DND-41 (cell line): Measurements from ENCODE around the gene ENTPD2.

ENCODE experiments used
- ATAC-seq: fragments of 200-7000 bp; cut with Tn5 transposase; 3 replicates; pipeline ENCODE4 v1.9.1; 2021; ENCODE audit warnings: low read depth; ENCODE audit not compliant: insufficient read depth
- DNase-seq: peaks from one replicate; pipeline ENCODE4 v3.0.0-alpha.2; 2020
- H2AFZ ChIP-seq: 2 replicates; pipeline ENCODE4 v1.6.0; 2012; ENCODE audit warnings: low read depth, low read length
- H3K27ac ChIP-seq: 2 replicates; pipeline ENCODE4 v1.5.1; 2012; ENCODE audit warnings: low read length, inconsistent platforms
- H3K27me3 ChIP-seq: fragments of 200-600 bp; sonication (generic); 2 replicates; pipeline ENCODE4 v1.6.0; 2012; ENCODE audit warnings: low read length, mild to moderate bottlenecking, inconsistent platforms; ENCODE audit not compliant: insufficient read depth, poor library complexity
- H3K36me3 ChIP-seq: 2 replicates; pipeline ENCODE4 v1.5.1; 2012; ENCODE audit warnings: low read length, inconsistent platforms; ENCODE audit not compliant: insufficient read depth
- H3K4me1 ChIP-seq: 2 replicates; pipeline ENCODE4 v1.5.1; 2012; ENCODE audit warnings: mild to moderate bottlenecking, low read length; ENCODE audit not compliant: insufficient read depth
- H3K4me2 ChIP-seq: 2 replicates; pipeline ENCODE4 v1.6.0; 2012; ENCODE audit warnings: mild to moderate bottlenecking, moderate library complexity, low read length, inconsistent platforms; ENCODE audit not compliant: insufficient read depth
- H3K4me3 ChIP-seq, 2 experiments: fragments of 200-600 bp in 1 of 2; shearing (Covaris generic) in 1 of 2; 2 replicates each; pipeline ENCODE4 v1.5.1; 2012 to 2016; ENCODE audit warnings: inconsistent platforms in 2 of 2, low read length in 2 of 2, mild to moderate bottlenecking in 2 of 2, low read depth in 1 of 2, moderate library complexity in 1 of 2
- H3K79me2 ChIP-seq: 2 replicates; pipeline ENCODE4 v1.6.0; 2012; ENCODE audit warnings: low read length, inconsistent platforms; ENCODE audit not compliant: insufficient read depth
- H3K9ac ChIP-seq: 2 replicates; pipeline ENCODE4 v1.6.0; 2012; ENCODE audit warnings: low read depth, mild to moderate bottlenecking, inconsistent platforms, low read length, moderate library complexity
- H3K9me3 ChIP-seq: 2 replicates; pipeline ENCODE4 v1.5.1; 2012; ENCODE audit warnings: low read length, moderate library complexity, mild to moderate bottlenecking, inconsistent platforms; ENCODE audit not compliant: insufficient read depth, severe bottlenecking
- H4K20me1 ChIP-seq: 2 replicates; pipeline ENCODE4 v1.6.0; 2012; ENCODE audit warnings: low read length; ENCODE audit not compliant: insufficient read depth
- EZH2 ChIP-seq: IDR thresholded peaks from 3 replicates; pipeline ENCODE4 v1.6.1; 2012; ENCODE audit warnings: borderline replicate concordance, low read depth, mild to moderate bottlenecking, moderate library complexity, low read length, inconsistent platforms; ENCODE audit not compliant: severe bottlenecking
- TF ChIP-seq, protein P1 (sequence below): IDR thresholded peaks from 2 replicates; pipeline ENCODE4 v1.5.1; 2012; ENCODE audit warnings: borderline replicate concordance, low read length, moderate library complexity, mild to moderate bottlenecking; ENCODE audit not compliant: poor library complexity, severe bottlenecking; ENCODE audit errors: extremely low read depth

The ENTPD2 gene

DNA sequence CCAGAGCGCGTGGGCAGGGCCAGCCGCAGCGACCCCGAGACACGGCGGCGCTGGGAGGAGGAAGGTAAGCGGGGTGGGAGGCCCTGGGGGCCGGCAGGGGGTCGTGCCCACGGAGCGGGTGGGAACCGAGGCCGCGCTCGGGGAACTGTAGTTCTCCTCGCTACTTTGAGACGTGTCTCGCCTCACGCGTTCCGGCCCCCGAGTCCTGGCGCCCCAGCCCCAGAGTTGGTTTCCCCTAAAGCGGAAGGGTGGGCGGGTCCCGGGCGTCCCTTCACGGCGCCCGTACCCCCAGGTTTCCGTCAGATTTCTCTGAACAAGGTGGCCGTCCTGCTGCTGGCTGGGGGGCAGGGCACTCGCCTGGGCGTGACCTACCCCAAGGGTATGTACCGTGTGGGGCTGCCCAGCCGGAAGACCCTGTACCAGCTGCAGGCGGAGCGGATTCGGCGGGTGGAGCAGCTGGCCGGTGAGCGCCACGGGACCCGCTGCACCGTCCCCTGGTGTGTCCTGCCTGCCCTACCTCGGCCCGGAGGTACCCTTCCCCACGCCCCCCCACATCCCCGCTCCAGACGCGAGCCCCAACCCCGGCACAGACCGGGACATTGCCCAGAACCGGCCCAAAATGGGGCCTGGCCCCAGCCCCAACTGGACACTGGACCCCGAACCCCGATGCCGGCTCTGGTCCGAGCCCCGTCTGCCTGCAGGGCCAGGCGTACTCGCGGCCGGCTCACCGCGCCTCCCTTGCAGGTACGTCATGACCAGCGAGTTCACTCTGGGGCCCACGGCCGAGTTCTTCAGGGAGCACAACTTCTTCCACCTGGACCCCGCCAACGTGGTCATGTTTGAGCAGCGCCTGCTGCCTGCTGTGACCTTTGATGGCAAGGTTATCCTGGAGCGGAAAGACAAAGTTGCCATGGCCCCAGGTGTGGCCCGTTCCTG lies 24.2 kb upstream of the ENTPD2 start:
- no peak overlapping the region for H2AFZ ChIP-seq
- H3K9me3 ChIP-seq = no peaks in the 10 kb centered on the region
- ATAC-seq (no peak), DNase-seq (no peak)
- H4K20me1 ChIP-seq = no peaks in the 10 kb centered on the region
- no peaks in the 10 kb centered on the region for H3K27me3 ChIP-seq
- H3K79me2 ChIP-seq = no peaks in the 10 kb centered on the region
- H3K4me1 ChIP-seq = no peaks in the 10 kb centered on the region
- no peak overlapping the region for H3K4me3 ChIP-seq
- H3K36me3 ChIP-seq = no peaks in the 10 kb centered on the region
- H3K9ac ChIP-seq = no peak overlapping the region
- H3K4me2 ChIP-seq = no peak overlapping the region
- H3K27ac ChIP-seq = no peak overlapping the region
- TF ChIP-seq, protein P1, sequence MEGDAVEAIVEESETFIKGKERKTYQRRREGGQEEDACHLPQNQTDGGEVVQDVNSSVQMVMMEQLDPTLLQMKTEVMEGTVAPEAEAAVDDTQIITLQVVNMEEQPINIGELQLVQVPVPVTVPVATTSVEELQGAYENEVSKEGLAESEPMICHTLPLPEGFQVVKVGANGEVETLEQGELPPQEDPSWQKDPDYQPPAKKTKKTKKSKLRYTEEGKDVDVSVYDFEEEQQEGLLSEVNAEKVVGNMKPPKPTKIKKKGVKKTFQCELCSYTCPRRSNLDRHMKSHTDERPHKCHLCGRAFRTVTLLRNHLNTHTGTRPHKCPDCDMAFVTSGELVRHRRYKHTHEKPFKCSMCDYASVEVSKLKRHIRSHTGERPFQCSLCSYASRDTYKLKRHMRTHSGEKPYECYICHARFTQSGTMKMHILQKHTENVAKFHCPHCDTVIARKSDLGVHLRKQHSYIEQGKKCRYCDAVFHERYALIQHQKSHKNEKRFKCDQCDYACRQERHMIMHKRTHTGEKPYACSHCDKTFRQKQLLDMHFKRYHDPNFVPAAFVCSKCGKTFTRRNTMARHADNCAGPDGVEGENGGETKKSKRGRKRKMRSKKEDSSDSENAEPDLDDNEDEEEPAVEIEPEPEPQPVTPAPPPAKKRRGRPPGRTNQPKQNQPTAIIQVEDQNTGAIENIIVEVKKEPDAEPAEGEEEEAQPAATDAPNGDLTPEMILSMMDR = no peak
- no peak for TF ChIP-seq EZH2

DNA sequence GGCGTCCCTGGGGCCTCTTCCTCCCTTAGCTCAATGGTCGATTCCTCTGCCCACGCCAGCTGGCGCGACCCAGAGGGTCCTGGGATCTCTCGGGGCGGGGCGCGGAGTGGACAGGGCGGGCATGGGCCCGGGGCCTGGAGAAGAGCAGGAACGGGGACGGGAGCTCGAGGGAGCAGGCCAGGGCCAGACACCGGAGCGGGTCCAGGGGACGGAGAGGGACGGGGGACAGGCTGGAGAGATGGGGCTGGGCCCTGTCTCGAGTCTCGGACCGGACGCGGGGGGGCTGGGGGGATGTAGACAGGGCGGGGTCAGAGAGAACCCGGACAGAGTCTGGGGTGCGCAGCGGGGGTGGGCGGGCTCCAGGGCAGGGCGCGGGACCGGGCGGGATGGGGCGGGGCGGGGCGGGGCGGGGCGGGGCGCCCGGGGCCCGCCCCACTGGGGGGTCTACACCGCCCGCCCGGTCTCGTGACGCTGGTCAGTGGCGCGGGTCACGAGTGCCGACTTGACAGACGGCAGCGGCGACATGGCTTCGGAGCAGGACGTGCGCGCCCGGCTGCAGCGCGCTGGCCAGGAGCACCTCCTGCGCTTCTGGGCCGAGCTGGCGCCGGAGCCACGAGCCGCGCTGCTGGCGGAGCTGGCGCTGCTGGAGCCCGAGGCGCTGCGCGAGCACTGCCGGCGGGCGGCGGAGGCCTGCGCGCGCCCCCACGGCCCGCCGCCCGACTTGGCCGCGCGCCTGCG lies 23.3 kb upstream of the ENTPD2 start, which contains the start of gene UAP1L1:
Gene UAP1L1 (plus strand): TSS at position 508 of the 738 bp plus-strand sequence. CDS start 16 bp downstream, at position 524.
- Histone ChIP-seq H3K27ac (no peak within 1 kb of the TSS), H3K9me3 (no peaks in the 10 kb centered on the region), H3K4me2 (no peak within 1 kb of the TSS), H3K4me1 (no peaks in the 10 kb centered on the region), H3K27me3 (no peaks in the 10 kb centered on the region), H3K4me3 (no peak within 1 kb of the TSS), H3K36me3 (no peaks in the 10 kb centered on the region), H4K20me1 (no peaks in the 10 kb centered on the region), H3K79me2 (no peaks in the 10 kb centered on the region), H2AFZ (no peak within 1 kb of the TSS), H3K9ac (no peak within 1 kb of the TSS)
- TF ChIP-seq EZH2 = no peak
- TF ChIP-seq, protein P1 = no peak
- ATAC-seq (no peak), DNase-seq (no peak)

DNA sequence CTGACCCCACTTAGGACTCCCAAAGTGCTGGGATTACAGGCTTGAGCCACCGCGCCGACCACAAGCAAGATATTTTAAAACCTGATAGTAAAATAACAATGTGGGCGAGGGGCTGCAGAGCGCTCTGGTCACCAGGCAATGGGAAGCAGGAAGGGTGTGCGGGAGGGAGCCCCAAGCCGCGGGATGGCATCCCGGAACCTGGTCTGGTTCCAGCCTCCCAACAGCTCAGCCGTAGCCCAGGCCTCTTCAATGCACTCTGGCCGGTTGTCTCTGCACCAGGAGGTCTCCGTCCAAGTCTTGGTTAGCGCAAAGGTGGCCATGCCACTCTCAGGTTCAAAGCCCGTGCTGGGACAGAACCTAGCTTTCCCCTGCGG lies 22.8 kb upstream of the ENTPD2 start:
- no peak for DNase-seq
- no peaks in the 10 kb centered on the region for H3K9me3 ChIP-seq
- H2AFZ ChIP-seq = no peak overlapping the region

More for the DNA sequence above, 22.8 kb upstream of the ENTPD2 start:
- no peaks in the 10 kb centered on the region for H3K36me3 ChIP-seq
- ATAC-seq = no peak
- H3K9ac ChIP-seq = no peak overlapping the region
- peaks cover under 1% of the 10 kb centered on the region for H3K4me1 ChIP-seq
- H3K4me2 ChIP-seq = no peak overlapping the region
- H3K27me3 ChIP-seq = no peaks in the 10 kb centered on the region
- H3K4me3 ChIP-seq = no peak overlapping the region
- H3K27ac ChIP-seq = no peak overlapping the region
- H3K79me2 ChIP-seq = no peaks in the 10 kb centered on the region
- TF ChIP-seq EZH2 = no peak
- TF ChIP-seq, protein P1 = no peak
- H4K20me1 ChIP-seq = no peaks in the 10 kb centered on the region
